ENCODE measurements around the gene PPP4C.

The PPP4C gene

GRCh38 chr16:30131869-30132475, 56.2 kb downstream of the PPP4C start:
- DNase-seq: no peak

- DNase-seq: no peak
Measured at GRCh38 chr16:30132591-30132990, 56.8 kb downstream of the PPP4C start.

All from suppressor macrophage treated with lipopolysaccharide for 4 hours (primary cell).